ENCODE measurements around the gene C1RL.

The C1RL gene, protein sequence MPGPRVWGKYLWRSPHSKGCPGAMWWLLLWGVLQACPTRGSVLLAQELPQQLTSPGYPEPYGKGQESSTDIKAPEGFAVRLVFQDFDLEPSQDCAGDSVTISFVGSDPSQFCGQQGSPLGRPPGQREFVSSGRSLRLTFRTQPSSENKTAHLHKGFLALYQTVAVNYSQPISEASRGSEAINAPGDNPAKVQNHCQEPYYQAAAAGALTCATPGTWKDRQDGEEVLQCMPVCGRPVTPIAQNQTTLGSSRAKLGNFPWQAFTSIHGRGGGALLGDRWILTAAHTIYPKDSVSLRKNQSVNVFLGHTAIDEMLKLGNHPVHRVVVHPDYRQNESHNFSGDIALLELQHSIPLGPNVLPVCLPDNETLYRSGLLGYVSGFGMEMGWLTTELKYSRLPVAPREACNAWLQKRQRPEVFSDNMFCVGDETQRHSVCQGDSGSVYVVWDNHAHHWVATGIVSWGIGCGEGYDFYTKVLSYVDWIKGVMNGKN

DNA sequence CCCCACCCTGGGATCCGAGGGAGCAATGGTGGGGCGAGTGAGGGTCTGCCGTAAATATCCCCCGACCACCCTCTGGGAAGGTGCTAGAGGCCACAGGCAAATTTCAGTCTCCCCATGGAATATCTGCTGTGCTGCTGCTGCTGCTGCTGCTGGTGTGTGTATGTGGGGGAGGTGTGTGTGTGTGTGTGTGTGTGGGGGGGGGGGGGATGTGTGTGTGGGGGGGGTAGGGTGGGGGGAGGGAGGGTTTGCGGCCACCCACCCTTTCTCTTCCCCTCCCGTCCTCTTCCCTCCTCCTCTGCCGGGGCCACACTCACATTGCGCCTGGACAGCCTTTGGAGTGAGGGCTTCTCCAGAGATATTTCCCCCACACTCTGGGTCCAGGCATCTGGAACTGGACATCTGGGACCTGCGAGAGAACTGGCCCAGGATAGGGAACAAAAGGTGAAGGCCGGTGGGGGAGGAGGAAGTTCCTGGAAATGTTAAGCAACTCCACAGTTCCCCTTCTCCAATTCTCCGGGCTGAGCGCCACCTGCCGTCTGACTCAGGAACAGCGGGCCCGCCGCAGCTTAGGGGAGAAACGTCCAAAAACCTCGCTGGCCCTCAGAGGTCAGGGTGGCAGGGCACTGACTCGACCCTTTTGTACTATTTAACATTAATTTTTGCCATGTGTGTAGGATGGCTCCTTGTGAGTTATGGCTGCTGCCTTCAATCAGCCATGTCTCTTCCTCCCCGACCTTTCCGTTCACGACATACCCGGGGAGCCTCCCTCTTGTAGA is at the start of gene C1RL:
Gene C1RL, minus strand, starts transcription at position 419 of the 776 bp plus-strand sequence. Its CDS starts 34 bp downstream, at position 385.
- DNase-seq (ENCODE audit: low read depth), result peak; percentile 59

GRCh38 chr12:7157391-7157790 is 48.4 kb upstream of the C1RL start:
- no peak for DNase-seq (ENCODE audit: low read depth)

DNA sequence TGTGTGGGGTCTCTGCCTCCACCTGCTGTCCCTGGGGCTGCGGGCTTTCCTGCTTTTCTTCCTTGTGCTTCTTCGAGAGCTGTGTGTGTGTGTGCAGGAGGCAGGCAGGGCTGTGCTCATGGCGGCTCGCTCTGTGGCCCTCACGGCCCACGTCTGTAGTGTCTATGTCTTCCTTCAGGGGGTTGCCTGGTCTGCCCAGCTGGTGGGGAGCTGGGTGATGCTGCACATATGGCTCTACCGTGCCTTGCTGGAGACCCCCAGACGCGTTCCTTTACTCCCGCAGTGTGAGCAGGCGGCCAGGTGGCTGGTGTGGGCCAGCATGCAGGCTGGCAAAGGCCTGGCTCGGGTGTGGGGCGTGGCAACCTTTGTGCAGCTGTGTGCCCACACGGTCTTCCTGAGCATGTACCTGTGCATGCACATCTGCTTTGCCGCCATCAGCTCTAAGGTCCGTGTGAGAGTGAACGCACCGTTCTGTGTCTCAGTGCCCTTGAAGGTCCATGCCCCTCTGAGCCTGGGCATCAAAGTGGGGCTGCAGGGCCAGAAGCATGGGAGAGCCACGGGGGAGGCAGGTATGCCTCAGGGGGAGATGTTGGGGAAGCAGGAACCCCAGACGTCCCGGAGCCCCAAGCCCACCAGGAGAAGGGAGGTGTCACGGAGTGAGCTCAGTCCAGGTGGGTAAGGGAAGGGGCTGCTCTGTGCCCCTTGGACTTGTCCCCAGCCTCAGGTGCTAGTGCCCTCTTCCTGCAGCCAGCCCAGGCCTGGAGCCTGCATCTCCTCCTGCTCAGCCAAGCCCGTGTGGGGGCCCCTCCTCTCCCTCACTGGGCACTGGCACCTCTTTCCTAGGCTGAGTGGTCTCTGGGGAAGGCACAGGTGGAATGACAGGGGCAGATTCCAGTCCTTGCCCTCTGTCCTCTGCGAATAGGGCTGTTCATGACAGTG is 47.5 kb upstream of the C1RL start:
- no peak for DNase-seq (ENCODE audit: low read depth)

- no peak for DNase-seq (ENCODE audit: low read depth)
Observed at GRCh38 chr12:7155471-7156034, 46.5 kb upstream of the C1RL start.

DNA sequence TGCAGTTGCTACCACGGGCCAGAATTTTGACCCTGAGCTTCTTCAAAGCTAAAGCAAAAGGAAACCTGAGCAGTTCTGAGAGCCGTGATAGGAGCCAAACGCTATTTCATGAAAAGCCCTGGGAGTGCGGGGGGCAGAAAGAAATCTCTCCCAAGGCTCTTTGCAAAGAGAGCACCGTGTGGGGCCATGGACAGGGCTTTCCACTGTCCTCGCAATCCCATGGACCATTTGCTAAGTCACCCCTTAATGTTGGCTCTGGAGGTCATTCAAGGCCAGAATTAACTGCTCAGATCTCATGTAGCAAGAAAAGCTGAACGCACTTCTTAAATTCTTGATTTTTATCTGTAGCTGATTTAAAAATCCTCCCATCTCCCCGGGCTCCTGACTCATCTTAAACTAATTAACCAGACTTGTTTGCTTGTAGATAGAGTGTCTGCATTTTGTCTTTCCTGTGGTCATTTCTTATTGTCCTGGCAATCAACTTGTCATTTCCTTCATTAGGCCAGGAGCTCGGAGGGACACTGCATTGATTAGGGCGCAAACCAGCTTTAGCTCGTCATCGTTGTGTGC is 46.0 kb upstream of the C1RL start:
- DNase-seq (ENCODE audit: low read depth), result no peak

DNA sequence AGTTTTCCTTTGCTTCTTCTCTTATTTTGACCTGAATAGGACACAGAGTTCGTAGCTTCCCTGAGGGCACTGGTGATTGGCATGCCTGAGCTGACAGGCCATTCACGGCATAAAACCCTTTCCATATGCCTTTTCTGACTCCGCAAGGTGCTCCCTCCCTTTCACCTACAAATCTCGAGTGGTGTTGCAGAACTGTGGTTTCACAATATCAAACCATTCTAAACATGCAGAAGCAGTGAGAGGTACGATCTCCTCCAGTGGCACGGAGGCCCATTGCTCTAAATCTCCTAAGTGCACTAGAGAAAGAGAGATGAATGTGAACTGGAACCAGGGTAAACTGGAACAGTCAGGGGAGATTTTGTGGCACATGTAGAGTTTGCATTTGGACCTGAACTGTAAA is 45.0 kb upstream of the C1RL start:
- DNase-seq (ENCODE audit: low read depth), result no peak

- DNase-seq (ENCODE audit: low read depth), result no peak
Observed at GRCh38 chr12:7152818-7153217, 43.8 kb upstream of the C1RL start.

DNA sequence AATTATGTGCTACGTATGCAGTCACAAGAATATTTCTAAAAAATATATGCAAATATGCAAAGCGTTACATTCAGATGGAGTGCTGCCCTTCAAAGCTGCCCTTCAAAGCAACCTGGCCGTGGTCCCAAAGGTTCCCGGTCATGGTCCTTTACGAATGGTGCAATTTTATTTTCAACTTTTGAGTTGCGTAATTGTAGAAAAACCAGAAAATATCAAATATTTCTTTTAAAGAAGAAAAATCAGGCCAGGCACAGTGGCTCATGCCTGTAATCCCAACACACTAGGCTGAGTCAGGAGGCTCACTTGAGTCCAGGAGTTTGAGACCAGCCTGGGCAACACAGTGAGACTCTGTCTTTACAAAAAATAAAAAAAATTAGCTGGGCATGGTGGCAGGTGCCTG is 42.5 kb upstream of the C1RL start:
- no peak for DNase-seq (ENCODE audit: low read depth)

DNA sequence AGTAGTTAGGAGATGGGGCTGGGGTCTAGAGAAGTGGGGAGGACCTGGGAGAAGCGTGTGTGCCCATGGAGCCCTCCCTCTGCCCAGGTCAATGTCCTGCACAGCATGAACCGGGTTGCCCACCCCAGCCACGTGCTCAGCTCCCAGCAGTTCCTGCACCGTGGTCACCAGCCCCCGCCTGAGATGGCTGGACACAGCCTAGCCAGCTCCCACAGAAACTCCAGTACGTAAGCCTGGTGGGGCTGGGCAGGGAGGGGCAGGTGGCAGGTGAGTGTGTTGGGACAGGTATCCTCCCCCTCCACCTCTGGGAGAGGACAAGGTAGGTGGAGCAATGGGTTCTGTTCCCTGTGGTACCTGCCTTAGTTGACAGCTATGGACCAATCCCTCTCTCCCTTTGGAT is 41.8 kb upstream of the C1RL start:
- DNase-seq (ENCODE audit: low read depth), result no peak

DNA sequence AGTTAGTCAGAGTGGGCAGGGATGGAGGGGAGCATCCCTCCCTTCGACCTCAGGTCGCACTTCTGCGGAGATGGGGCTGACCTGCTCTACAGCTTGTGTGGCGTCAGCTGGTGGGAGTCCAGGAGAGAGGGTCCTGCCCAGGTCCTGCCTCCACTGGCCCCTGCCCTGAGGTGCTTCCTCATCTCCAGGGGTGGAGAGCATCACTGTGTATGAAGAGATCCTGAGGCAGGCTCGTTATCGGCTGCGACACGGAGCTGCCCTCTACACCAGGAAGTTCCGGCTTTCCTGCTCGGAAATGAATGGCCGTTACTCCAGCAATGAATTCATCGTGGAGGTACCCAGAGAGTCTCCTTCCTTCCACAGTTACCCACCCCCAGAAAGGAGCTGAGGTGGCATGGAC is 41.3 kb upstream of the C1RL start:
- no peak for DNase-seq (ENCODE audit: low read depth)

DNA sequence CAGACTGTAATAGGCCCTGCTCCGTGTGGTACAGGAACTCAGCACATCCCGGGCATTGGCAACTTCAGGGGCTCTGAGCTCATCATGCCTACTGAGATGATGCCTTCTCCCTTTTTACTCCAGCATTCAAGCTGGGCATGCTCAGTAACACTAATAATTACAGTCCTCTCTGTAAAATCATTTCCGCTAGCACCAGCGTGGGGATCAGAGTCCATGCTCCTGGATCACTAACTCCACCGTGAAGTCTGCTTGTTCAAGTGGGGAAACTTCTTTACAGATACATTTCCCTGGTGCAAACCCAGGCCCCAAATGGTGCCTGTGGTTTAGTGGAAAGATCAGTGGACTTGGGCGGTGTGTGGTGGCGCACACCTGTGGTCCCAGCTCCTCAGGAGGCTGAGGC is 37.9 kb upstream of the C1RL start:
- no peak for DNase-seq (ENCODE audit: low read depth)

DNA sequence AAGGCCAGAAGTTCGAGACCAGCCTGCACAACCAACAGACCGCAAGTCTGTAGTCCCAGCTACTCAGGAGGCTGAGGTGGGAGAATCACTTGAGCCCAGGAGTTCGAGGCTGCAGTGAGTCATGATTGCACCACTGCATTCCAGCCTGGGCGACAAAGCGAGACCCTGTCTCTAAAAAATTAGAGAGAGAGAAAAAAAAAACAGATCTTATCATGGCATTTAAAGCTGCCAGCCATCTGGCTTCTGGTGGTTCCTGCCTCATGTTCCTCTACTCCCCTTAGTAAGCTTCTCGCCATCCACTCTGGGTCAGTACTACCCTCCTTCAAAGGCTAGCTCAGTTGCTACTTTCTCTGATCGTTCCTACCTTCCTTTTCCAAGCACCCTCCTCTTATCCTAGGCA is 37.2 kb upstream of the C1RL start:
- DNase-seq (ENCODE audit: low read depth), result no peak

- no peak for DNase-seq (ENCODE audit: low read depth)
Observed at GRCh38 chr12:7145671-7146070, 36.7 kb upstream of the C1RL start.

DNA sequence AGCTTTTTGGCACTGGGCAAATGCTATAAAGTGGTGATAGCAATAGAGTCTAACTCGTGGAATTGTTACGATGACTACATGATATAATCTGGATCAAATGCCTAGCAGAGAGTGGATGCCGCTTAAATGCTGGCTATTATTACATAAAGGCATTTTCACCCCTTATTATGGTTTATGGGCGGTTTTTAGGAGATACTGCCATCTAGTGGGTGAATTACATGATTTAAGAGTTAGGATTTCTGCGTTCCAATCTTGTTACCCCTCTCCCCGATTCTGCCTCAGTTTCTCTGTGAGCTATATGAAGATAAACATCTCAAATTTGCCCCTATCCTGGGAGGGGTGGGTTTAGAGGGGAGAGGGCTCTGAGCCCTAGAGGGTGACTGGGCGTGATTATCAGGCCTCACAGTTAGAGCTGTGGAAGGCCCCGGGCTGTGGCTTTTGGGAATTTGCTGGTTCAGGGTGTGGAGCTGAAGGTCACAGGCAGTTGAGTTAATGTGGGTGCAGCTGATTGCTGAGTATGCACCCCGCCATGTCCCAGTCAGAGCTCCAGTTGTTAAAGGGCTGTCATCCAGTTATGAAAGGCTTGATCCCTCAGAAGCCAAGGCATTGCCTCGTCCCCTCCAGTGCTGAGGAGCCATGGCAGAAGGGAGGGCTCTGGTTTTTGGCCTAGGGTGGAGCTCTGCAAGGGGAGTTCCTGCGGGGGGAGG is 35.6 kb upstream of the C1RL start:
- no peak for DNase-seq (ENCODE audit: low read depth)

DNA sequence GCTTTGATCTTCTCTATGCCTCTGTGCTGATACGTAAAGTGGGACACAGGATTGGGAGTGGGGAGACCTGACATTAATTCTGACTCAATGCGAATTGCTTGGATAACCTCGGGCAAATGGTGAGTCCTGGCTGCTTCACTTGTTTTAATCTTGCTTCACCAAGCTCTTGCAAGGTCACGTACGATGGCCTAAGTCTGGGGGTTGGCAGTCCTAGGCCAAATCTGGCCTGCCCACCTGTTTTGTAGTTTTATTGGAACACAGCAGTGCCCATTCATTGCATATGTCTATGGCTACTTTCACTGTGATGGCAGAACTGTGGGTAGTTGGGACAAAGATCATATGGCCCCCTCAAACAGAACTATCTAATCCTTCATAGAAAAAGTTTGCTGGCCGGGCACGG is 34.5 kb upstream of the C1RL start:
- DNase-seq (ENCODE audit: low read depth), result no peak

- no peak for DNase-seq (ENCODE audit: low read depth)
Observed at GRCh38 chr12:7142809-7143465, 33.9 kb upstream of the C1RL start.

DNA sequence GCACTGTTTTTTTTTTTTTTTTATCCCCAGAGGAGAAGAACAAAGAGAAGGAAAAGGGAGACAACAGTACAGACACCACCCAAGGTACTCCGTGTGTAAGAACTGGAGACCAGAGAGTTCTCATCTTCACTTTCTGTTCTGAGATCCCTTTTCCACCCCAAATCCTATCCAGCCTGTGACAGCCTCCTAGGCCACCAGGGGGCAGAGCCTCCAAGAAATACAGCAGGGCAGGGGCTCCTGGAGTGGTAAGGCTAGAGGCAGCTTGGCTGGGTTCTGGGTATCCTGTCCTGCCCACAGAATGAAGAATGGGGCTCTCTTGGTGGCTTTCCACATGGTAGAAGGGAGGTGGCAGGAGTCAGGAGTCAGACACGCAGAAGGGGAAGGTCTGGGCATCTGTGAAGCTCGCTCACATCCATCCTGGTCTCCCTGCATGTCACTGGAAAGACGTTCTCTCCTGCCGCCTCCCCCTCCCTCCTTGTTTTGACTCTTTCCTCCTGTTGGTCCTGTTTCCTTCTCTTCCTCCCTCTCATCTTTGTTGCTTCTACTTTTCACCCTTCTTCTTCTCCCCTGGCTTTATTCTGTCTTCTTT is 33.1 kb upstream of the C1RL start:
- no peak for DNase-seq (ENCODE audit: low read depth)

DNA sequence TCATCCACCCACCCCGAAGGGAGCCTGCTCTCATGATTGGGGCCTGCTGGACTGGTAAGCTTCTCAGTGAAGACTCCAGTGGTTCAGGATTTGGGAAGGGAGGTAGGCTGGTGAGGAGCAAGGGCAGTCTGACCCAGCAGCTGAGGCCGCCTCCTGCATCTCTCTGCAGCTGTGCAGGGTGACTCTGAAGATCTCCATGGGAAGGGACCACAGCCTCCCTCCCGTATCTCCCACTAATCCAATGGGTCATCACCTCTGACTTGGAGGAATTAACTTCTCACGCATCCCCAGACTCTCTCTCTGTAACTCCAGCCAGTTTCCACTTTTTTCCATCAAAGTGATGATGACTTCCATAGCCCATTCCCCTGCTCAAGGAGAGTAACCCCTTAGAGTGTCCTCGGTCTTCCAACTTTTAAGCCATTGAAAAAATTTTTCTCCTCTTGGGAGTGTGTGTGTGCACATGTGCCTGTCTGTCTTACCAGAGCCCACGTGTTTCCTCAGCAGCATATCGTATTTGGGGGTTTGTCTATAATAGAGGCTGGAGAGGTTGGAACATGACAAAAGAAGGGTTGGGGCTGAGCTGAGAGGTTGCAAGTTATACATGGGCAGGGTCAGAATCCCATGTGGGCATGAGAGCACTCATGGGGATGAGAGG is 32.5 kb upstream of the C1RL start:
- no peak for DNase-seq (ENCODE audit: low read depth)

DNA sequence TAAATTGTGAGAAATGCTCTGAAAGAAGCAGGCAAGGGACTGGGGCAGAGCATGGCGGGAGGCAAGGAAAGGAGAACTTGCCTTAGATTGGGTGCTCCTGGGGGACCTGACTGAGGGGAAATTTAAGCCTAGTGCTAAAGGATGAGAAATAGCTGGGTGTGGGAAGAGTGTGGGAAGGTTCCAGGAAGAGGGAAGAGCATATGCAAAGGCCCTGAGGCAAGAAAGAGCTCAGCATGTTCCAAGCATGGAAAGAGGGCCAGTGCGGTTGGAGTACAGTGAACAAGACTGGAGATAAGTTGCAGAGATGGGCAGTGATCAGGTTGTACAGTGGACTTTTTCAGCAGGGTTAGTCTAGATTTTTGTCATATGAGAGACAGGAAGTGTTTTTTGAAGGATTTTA is 30.2 kb upstream of the C1RL start:
- DNase-seq (ENCODE audit: low read depth), result no peak
